ENCODE results near the gene FBLN7. TPM values are rescaled to one million over a fixed set of nuclear protein-coding genes. Genes with fewer than 3 reads are reported as not detected.

FBLN7 gene
- total RNA-seq, 4 donors from 2014 or later = 4.4 to 11.8 (median 7.9) TPM

GRCh38 chr2:112121682-112122254, 16.4 kb upstream of the FBLN7 start:
- no peaks in the 10 kb centered on the region for H3K9me3 ChIP-seq
- no peak for DNase-seq
- H3K4me3 ChIP-seq = no peak overlapping the region
- no peaks in the 10 kb centered on the region for H3K4me1 ChIP-seq
- no peak overlapping the region for H3K27ac ChIP-seq
- no peaks in the 10 kb centered on the region for H3K36me3 ChIP-seq
- intact Hi-C loops (cut with DNase I; ENCODE audit: low total_unique reads) = no loop called here
- no peaks in the 10 kb centered on the region for H3K27me3 ChIP-seq
- TF ChIP-seq POLR2A (IDR thresholded peaks at IDR 0.05) (no peak), CTCF (IDR thresholded peaks at IDR 0.05) (peak; percentile 37 to 51 (median 44))

- no peaks in the 10 kb centered on the region for H3K4me1 ChIP-seq
- TF ChIP-seq CTCF (IDR thresholded peaks at IDR 0.05) (no peak), POLR2A (IDR thresholded peaks at IDR 0.05) (no peak)
- H3K27ac ChIP-seq = no peak overlapping the region
- H3K27me3 ChIP-seq = no peaks in the 10 kb centered on the region
- H3K36me3 ChIP-seq = no peaks in the 10 kb centered on the region
- no peaks in the 10 kb centered on the region for H3K9me3 ChIP-seq
- DNase-seq = no peak
- intact Hi-C loops (cut with DNase I; ENCODE audit: low total_unique reads) = no loop called here
- H3K4me3 ChIP-seq = no peak overlapping the region
Measured at GRCh38 chr2:112129060-112129459, 9.1 kb upstream of the FBLN7 start.

GRCh38 chr2:112133344-112133743, 4.8 kb upstream of the FBLN7 start:
- no peak overlapping the region for H3K27ac ChIP-seq
- DNase-seq = no peak
- H3K27me3 ChIP-seq = no peaks in the 10 kb centered on the region
- H3K9me3 ChIP-seq = no peaks in the 10 kb centered on the region
- TF ChIP-seq CTCF (IDR thresholded peaks at IDR 0.05) (no peak), POLR2A (IDR thresholded peaks at IDR 0.05) (no peak)
- no peaks in the 10 kb centered on the region for H3K36me3 ChIP-seq
- H3K4me3 ChIP-seq = no peak overlapping the region
- no peaks in the 10 kb centered on the region for H3K4me1 ChIP-seq
- intact Hi-C loops (cut with DNase I; ENCODE audit: low total_unique reads) = no loop called here

- TF ChIP-seq POLR2A (IDR thresholded peaks at IDR 0.05) = no peak
- TF ChIP-seq CTCF (IDR thresholded peaks at IDR 0.05) = no peak
Measured at GRCh38 chr2:112134120-112134519, 4.1 kb upstream of the FBLN7 start.

GRCh38 chr2:112136096-112136495, 2.1 kb upstream of the FBLN7 start:
- no peak for DNase-seq
- H3K4me1 ChIP-seq = no peaks in the 10 kb centered on the region
- no peaks in the 10 kb centered on the region for H3K27me3 ChIP-seq
- no peaks in the 10 kb centered on the region for H3K9me3 ChIP-seq
- H3K36me3 ChIP-seq = no peaks in the 10 kb centered on the region
- intact Hi-C loops (cut with DNase I; ENCODE audit: low total_unique reads) = no loop called here
- H3K4me3 ChIP-seq = no peak overlapping the region
- no peak overlapping the region for H3K27ac ChIP-seq
- TF ChIP-seq POLR2A (IDR thresholded peaks at IDR 0.05) = no peak
- TF ChIP-seq CTCF (IDR thresholded peaks at IDR 0.05) = no peak

More at GRCh38 chr2:112134120-112134519, 4.1 kb upstream of the FBLN7 start:
- Histone ChIP-seq H3K9me3 (no peaks in the 10 kb centered on the region), H3K4me1 (no peaks in the 10 kb centered on the region), H3K36me3 (no peaks in the 10 kb centered on the region), H3K27ac (no peak overlapping the region), H3K27me3 (no peaks in the 10 kb centered on the region), H3K4me3 (no peak overlapping the region)
- intact Hi-C loops (cut with DNase I; ENCODE audit: low total_unique reads) = no loop called here
- DNase-seq = no peak
